GM23338 (cell line): Measurements from ENCODE around the gene PUS1. TPM values are rescaled to one million over a fixed set of nuclear protein-coding genes. Genes with fewer than 3 reads are reported as not detected.
A peak's percentile ranks its signal among the peaks of the same experiment; 100 is the strongest.

Experiments used
- ATAC-seq: fragments of 200-7000 bp; cut with Tn5 transposase; 3 replicates; pipeline ENCODE4 v1.9.1; 2020
- DNase-seq: peaks from one replicate; pipeline ENCODE4 v3.0.0-alpha.2; 2015; ENCODE audit warnings: low spot score
- H2AFZ ChIP-seq: fragments of 200-600 bp; sonication (generic); 2 replicates; pipeline ENCODE4 v1.8.0; 2016; ENCODE audit warnings: antibody characterized with exemption, mild to moderate bottlenecking, moderate library complexity
- H3F3A ChIP-seq: fragments of 200-600 bp; sonication (generic); replicated peaks from 2 replicates; pipeline ENCODE4 v1.8.0; 2017; ENCODE audit warnings: antibody characterized with exemption, mixed run types, low read depth
- H3K27ac ChIP-seq: fragments of 200-600 bp; sonication (generic); 2 replicates; pipeline ENCODE4 v1.6.1; 2016; ENCODE audit warnings: low read depth
- H3K27me3 ChIP-seq: fragments of 200-600 bp; sonication (generic); 2 replicates; pipeline ENCODE4 v1.8.0; 2016; ENCODE audit warnings: mild to moderate bottlenecking, mixed run types, moderate library complexity; ENCODE audit not compliant: insufficient read depth
- H3K36me3 ChIP-seq: fragments of 200-600 bp; sonication (generic); 2 replicates; pipeline ENCODE4 v1.8.0; 2016; ENCODE audit warnings: mild to moderate bottlenecking; ENCODE audit not compliant: insufficient read depth
- H3K4me1 ChIP-seq: fragments of 200-600 bp; sonication (generic); 2 replicates; pipeline ENCODE4 v1.8.0; 2016; ENCODE audit warnings: mild to moderate bottlenecking, moderate library complexity; ENCODE audit not compliant: insufficient read depth
- H3K4me2 ChIP-seq: fragments of 200-600 bp; sonication (generic); 2 replicates; pipeline ENCODE4 v1.7.1; 2017; ENCODE audit warnings: mixed run types
- H3K4me3 ChIP-seq: fragments of 200-600 bp; sonication (generic); 2 replicates; pipeline ENCODE4 v1.6.1; 2016; ENCODE audit warnings: mixed run types
- H3K79me2 ChIP-seq: fragments of 200-600 bp; sonication (generic); replicated peaks from 2 replicates; pipeline ENCODE4 v1.8.0; 2017; ENCODE audit warnings: mild to moderate bottlenecking; ENCODE audit not compliant: insufficient read depth
- H3K9me2 ChIP-seq: fragments of 200-600 bp; sonication (generic); 2 replicates; pipeline ENCODE4 v1.8.0; 2017; ENCODE audit not compliant: insufficient read depth
- H4K20me1 ChIP-seq: fragments of 200-600 bp; sonication (generic); replicated peaks from 2 replicates; pipeline ENCODE4 v1.8.0; 2017; ENCODE audit warnings: mild to moderate bottlenecking; ENCODE audit not compliant: insufficient read depth
- H3K27ac Mint-ChIP-seq: 2 replicates; pipeline ENCODE4 v1.8.0; 2020; ENCODE audit warnings: inconsistent platforms, mild to moderate bottlenecking, moderate library complexity, mixed read lengths
- H3K27me3 Mint-ChIP-seq: 3 replicates; pipeline ENCODE4 v1.8.0; 2022; ENCODE audit warnings: low read depth, mild to moderate bottlenecking, moderate library complexity, mixed read lengths, inconsistent platforms; ENCODE audit not compliant: insufficient read depth, poor library complexity
- H3K36me3 Mint-ChIP-seq: 3 replicates; pipeline ENCODE4 v1.8.0; 2021; ENCODE audit warnings: low read depth, mild to moderate bottlenecking, inconsistent platforms, moderate library complexity, mixed read lengths
- H3K4me1 Mint-ChIP-seq: 3 replicates; pipeline ENCODE4 v1.8.0; 2020; ENCODE audit warnings: mild to moderate bottlenecking, inconsistent platforms, mixed read lengths
- H3K4me3 Mint-ChIP-seq: 3 replicates; pipeline ENCODE4 v1.8.0; 2021; ENCODE audit warnings: moderate library complexity, mild to moderate bottlenecking, inconsistent platforms, mixed read lengths
- H3K9me3 Mint-ChIP-seq: 3 replicates; pipeline ENCODE4 v1.8.0; 2020; ENCODE audit warnings: moderate library complexity, mild to moderate bottlenecking, inconsistent platforms, mixed read lengths
- EZH2 ChIP-seq: fragments of 200-600 bp; sonication (generic); IDR thresholded peaks from one replicate; pipeline ENCODE4 v1.8.0; 2017; ENCODE audit warnings: antibody characterized with exemption, mild to moderate bottlenecking, low read depth; ENCODE audit not compliant: unreplicated experiment
- EZH2phosphoT487 ChIP-seq: fragments of 200-600 bp; sonication (generic); IDR thresholded peaks from one replicate; pipeline ENCODE4 v1.8.1; 2018; ENCODE audit warnings: antibody characterized with exemption; ENCODE audit not compliant: unreplicated experiment
- JUNB ChIP-seq: IDR thresholded peaks from one replicate; pipeline ENCODE4 v1.6.1; 2016; ENCODE audit warnings: antibody characterized with exemption; ENCODE audit not compliant: unreplicated experiment
- NANOG ChIP-seq: IDR thresholded peaks from 2 replicates; pipeline ENCODE4 v1.6.1; 2016; ENCODE audit warnings: antibody characterized with exemption, borderline replicate concordance
- ZNF114 ChIP-seq: fragments of 250-450 bp; sonication (Bioruptor Pico); IDR thresholded peaks from 2 replicates; pipeline ENCODE4 v1.5.0; 2020; ENCODE audit warnings: mild to moderate bottlenecking, moderate library complexity
- ZNF331 ChIP-seq: fragments of 250-450 bp; sonication (Bioruptor Pico); IDR thresholded peaks from 2 replicates; pipeline ENCODE4 v1.5.0; 2020; ENCODE audit warnings: low read depth, mild to moderate bottlenecking, moderate library complexity
- polyA plus RNA-seq: library from polyadenylated mRNA; unstranded; fragments of >200 nt; fragmentation: Nextera tagmentation; extraction: Ambion mirVana; gene quantifications from 2 replicates; pipeline ENCODE4 v1.2.1, GENCODE V29; 2016
- total RNA-seq: library from RNA; depleted of rRNA; stranded (reverse); fragments of >200 nt; shearing (Covaris generic); gene quantifications from 2 replicates; pipeline ENCODE4 v1.2.3, GENCODE V29; 2014
- TF ChIP-seq, protein P1 (sequence below), 2 experiments: fragments of 200-600 bp in 1 of 2; sonication (generic) in 1 of 2; conservative IDR thresholded peaks; 2 replicates each; pipeline versions ENCODE4 v1.5.1 to v1.6.1; 2016 to 2017; ENCODE audit warnings: antibody characterized with exemption in 2 of 2, low read depth in 2 of 2, mild to moderate bottlenecking in 2 of 2, moderate library complexity in 1 of 2
- TF ChIP-seq, protein P2 (sequence below): fragments of 250-450 bp; sonication (Bioruptor Pico); IDR thresholded peaks from 2 replicates; pipeline ENCODE4 v1.5.0; 2020; ENCODE audit warnings: mild to moderate bottlenecking, moderate library complexity
- TF ChIP-seq, protein P3 (sequence below): IDR thresholded peaks from 2 replicates; pipeline ENCODE4 v1.6.1; 2016; ENCODE audit warnings: antibody characterized with exemption

Gene PUS1
- total and polyA plus RNA-seq, 2 experiments from 2014 or later, result 52.4 to 73.0 TPM

DNA sequence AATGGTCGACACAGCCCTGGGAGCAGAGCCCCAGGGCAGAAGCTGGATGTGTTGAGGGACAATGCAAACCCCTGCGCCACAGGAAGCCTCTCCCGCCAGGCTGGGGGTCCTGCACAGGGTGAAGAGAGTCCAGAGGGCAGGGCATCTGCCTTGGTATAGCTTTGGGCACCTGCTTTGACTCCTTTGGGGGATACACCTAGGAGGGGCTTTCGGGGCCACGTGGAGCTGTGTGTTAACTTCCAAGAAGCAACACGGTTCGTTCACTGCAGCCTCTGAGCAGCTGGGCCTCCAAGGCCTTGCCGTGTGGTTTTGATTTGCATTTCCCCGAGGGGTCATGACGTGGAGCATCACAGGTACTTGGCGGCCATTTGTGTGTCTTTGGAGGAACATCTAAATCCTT is 5.8 kb upstream of the PUS1 start (continued):
- TF ChIP-seq JUNB (no peak), EZH2phosphoT487 (no peak), ZNF114 (CRISPR knock-in tag) (no peak), ZNF331 (no peak), EZH2 (no peak)

DNA sequence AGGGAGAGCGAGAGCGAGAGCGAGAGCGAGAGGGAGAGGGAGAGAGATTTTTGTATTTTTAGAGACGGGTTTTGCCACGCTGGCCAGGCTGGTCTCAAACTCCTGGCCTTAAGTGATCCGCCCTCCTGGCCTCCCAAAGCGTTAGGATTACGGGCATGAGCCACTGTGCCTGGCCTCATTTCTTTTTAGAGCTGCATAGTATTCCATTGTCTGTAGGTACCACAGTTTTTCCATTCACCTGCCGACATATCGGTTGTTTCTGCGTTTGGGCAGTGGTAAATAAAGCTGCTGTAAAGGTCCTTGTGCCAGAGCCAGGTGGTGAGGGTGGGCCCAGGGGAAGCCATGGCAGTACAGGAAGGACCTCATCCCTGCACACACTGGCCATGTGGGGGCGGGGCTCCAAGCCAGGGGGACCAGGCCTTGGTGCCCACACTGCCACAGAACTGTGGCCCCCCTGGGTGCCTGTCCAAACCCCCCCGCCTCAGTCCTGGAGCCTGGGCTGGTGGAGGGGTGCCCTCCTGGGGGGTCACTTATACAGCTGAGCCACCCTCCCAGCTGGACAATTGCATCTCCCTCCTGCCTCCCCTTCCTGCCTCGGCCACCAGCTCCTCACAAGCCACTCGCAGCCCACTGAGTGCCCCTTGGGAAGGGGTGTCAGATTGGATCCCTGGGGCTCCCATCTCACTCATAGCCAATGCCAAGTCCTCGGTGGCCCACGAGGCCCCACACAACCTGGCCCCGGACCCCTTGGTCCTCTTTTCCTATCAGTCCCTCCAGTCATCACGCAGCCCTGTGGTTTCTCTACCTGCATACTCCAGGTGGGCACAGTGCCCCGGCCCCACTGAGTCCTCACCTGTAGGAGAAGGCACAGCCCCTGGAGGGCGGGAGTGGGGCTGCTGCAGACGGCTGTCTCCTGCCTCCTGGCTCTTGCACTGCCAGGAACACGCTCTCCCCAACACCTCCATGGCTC is 1.7 kb upstream of the PUS1 start:
- H2AFZ ChIP-seq, result peak overlapping the region; percentile 92; the same call in 1 of the 2 replicates
- Mint-ChIP-seq H3K4me1 (peaks cover 14% of the 10 kb centered on the region), H3K27ac (no peak overlapping the region; the same call in 1 of the 2 replicates), H3K36me3 (peaks cover 34% of the 10 kb centered on the region), H3K9me3 (peaks cover 16% of the 10 kb centered on the region), H3K27me3 (peaks cover 19% of the 10 kb centered on the region), H3K4me3 (peak overlapping the region; percentile 97)
- H3K79me2 ChIP-seq, result peaks cover 25% of the 10 kb centered on the region
- peak overlapping the region; percentile 95; the same call in 1 of the 2 replicates for H3K4me3 ChIP-seq
- peaks cover 13% of the 10 kb centered on the region for H3K36me3 ChIP-seq
- H3K4me2 ChIP-seq, result peak overlapping the region; percentile 91
- ATAC-seq, result peak; percentile 10; the same call in 2 of the 3 replicates
- no peak for DNase-seq
- no peaks in the 10 kb centered on the region for H3K9me2 ChIP-seq
- 0 out of 2 replicates have a peak, but pooled peaks cover 9% of the 10 kb centered on the region for H3F3A ChIP-seq
- no peaks in the 10 kb centered on the region for H3K27me3 ChIP-seq
- H3K4me1 ChIP-seq, result peaks cover 9% of the 10 kb centered on the region
- TF ChIP-seq, protein P1, sequence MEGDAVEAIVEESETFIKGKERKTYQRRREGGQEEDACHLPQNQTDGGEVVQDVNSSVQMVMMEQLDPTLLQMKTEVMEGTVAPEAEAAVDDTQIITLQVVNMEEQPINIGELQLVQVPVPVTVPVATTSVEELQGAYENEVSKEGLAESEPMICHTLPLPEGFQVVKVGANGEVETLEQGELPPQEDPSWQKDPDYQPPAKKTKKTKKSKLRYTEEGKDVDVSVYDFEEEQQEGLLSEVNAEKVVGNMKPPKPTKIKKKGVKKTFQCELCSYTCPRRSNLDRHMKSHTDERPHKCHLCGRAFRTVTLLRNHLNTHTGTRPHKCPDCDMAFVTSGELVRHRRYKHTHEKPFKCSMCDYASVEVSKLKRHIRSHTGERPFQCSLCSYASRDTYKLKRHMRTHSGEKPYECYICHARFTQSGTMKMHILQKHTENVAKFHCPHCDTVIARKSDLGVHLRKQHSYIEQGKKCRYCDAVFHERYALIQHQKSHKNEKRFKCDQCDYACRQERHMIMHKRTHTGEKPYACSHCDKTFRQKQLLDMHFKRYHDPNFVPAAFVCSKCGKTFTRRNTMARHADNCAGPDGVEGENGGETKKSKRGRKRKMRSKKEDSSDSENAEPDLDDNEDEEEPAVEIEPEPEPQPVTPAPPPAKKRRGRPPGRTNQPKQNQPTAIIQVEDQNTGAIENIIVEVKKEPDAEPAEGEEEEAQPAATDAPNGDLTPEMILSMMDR (conservative IDR thresholded peaks at IDR 0.05; ENCODE audit: low read depth in 2 of 2), result 0 out of 4 replicates have a peak, but pooled peaks have one; percentile 9 to 15
- TF ChIP-seq, protein P2, sequence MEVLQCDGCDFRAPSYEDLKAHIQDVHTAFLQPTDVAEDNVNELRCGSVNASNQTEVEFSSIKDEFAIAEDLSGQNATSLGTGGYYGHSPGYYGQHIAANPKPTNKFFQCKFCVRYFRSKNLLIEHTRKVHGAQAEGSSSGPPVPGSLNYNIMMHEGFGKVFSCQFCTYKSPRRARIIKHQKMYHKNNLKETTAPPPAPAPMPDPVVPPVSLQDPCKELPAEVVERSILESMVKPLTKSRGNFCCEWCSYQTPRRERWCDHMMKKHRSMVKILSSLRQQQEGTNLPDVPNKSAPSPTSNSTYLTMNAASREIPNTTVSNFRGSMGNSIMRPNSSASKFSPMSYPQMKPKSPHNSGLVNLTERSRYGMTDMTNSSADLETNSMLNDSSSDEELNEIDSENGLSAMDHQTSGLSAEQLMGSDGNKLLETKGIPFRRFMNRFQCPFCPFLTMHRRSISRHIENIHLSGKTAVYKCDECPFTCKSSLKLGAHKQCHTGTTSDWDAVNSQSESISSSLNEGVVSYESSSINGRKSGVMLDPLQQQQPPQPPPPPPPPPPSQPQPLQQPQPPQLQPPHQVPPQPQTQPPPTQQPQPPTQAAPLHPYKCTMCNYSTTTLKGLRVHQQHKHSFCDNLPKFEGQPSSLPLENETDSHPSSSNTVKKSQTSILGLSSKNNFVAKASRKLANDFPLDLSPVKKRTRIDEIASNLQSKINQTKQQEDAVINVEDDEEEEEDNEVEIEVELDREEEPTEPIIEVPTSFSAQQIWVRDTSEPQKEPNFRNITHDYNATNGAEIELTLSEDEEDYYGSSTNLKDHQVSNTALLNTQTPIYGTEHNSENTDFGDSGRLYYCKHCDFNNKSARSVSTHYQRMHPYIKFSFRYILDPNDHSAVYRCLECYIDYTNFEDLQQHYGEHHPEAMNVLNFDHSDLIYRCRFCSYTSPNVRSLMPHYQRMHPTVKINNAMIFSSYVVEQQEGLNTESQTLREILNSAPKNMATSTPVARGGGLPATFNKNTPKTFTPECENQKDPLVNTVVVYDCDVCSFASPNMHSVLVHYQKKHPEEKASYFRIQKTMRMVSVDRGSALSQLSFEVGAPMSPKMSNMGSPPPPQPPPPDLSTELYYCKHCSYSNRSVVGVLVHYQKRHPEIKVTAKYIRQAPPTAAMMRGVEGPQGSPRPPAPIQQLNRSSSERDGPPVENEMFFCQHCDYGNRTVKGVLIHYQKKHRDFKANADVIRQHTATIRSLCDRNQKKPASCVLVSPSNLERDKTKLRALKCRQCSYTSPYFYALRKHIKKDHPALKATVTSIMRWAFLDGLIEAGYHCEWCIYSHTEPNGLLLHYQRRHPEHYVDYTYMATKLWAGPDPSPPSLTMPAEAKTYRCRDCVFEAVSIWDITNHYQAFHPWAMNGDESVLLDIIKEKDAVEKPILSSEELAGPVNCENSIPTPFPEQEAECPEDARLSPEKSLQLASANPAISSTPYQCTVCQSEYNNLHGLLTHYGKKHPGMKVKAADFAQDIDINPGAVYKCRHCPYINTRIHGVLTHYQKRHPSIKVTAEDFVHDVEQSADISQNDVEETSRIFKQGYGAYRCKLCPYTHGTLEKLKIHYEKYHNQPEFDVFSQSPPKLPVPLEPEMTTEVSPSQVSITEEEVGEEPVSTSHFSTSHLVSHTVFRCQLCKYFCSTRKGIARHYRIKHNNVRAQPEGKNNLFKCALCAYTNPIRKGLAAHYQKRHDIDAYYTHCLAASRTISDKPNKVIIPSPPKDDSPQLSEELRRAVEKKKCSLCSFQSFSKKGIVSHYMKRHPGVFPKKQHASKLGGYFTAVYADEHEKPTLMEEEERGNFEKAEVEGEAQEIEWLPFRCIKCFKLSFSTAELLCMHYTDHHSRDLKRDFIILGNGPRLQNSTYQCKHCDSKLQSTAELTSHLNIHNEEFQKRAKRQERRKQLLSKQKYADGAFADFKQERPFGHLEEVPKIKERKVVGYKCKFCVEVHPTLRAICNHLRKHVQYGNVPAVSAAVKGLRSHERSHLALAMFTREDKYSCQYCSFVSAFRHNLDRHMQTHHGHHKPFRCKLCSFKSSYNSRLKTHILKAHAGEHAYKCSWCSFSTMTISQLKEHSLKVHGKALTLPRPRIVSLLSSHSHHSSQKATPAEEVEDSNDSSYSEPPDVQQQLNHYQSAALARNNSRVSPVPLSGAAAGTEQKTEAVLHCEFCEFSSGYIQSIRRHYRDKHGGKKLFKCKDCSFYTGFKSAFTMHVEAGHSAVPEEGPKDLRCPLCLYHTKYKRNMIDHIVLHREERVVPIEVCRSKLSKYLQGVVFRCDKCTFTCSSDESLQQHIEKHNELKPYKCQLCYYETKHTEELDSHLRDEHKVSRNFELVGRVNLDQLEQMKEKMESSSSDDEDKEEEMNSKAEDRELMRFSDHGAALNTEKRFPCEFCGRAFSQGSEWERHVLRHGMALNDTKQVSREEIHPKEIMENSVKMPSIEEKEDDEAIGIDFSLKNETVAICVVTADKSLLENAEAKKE (CRISPR knock-in tag), result no peak
- TF ChIP-seq NANOG, result no peak
- TF ChIP-seq, protein P3, sequence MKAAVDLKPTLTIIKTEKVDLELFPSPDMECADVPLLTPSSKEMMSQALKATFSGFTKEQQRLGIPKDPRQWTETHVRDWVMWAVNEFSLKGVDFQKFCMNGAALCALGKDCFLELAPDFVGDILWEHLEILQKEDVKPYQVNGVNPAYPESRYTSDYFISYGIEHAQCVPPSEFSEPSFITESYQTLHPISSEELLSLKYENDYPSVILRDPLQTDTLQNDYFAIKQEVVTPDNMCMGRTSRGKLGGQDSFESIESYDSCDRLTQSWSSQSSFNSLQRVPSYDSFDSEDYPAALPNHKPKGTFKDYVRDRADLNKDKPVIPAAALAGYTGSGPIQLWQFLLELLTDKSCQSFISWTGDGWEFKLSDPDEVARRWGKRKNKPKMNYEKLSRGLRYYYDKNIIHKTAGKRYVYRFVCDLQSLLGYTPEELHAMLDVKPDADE, result no peak
- no peak for TF ChIP-seq ZNF331
- no peak for TF ChIP-seq EZH2
- H3K27ac ChIP-seq, result no peak overlapping the region
- peaks cover 11% of the 10 kb centered on the region; the same call in 1 of the 2 replicates for H4K20me1 ChIP-seq
